Keratinocyte (primary cell): Measurements from ENCODE around the gene PDK2. TPM values are rescaled to one million over a fixed set of nuclear protein-coding genes. Genes with fewer than 3 reads are reported as not detected.

Source experiments
- DNase-seq: peaks from one replicate; pipeline ENCODE4 v3.0.0-alpha.2; 2011; ENCODE audit warnings: low read depth, missing footprints, low spot score
- FAIRE-seq: peaks from 2 replicates; lab custom pipeline; 2011; peaks lifted over from hg19 to GRCh38; lab: Jason Lieb, UNC
- H2AFZ ChIP-seq: 2 replicates; pipeline ENCODE4 v1.6.0; 2012; ENCODE audit warnings: low read length, control low read depth, inconsistent platforms; ENCODE audit not compliant: control insufficient read depth
- H3K27ac ChIP-seq: 2 replicates; pipeline ENCODE4 v1.5.1; 2011; ENCODE audit warnings: low read length; ENCODE audit not compliant: control insufficient read depth, insufficient read depth
- H3K27me3 ChIP-seq: 3 replicates; pipeline ENCODE4 v1.6.0; 2011; ENCODE audit warnings: low read length; ENCODE audit not compliant: control insufficient read depth, insufficient read depth; ENCODE audit errors: extremely low read depth
- H3K36me3 ChIP-seq, 2 experiments: 2 replicates in 1 of 2; 3 replicates in 1 of 2; pipeline ENCODE4 v1.5.1; 2011; ENCODE audit warnings: low read length in 2 of 2, mild to moderate bottlenecking in 1 of 2; ENCODE audit not compliant: control insufficient read depth in 2 of 2, insufficient read depth in 2 of 2; ENCODE audit errors: extremely low read depth in 1 of 2
- H3K4me1 ChIP-seq: 3 replicates; pipeline ENCODE4 v1.5.1; 2011; ENCODE audit warnings: low read length; ENCODE audit not compliant: control insufficient read depth, insufficient read depth; ENCODE audit errors: extremely low read depth
- H3K4me2 ChIP-seq: 3 replicates; pipeline ENCODE4 v1.6.0; 2011; ENCODE audit warnings: low read depth, low read length; ENCODE audit not compliant: control insufficient read depth, insufficient read depth; ENCODE audit errors: extremely low read depth
- H3K4me3 ChIP-seq, 3 experiments: fragments of 200-600 bp in 1 of 3; sonication (generic) in 1 of 3; 2 replicates in 2 of 3; 3 replicates in 1 of 3; pipeline ENCODE4 v1.5.1; 2011 to 2016; ENCODE audit warnings: low read length in 3 of 3, mild to moderate bottlenecking in 3 of 3, control low read depth in 2 of 3, inconsistent platforms in 1 of 3, low read depth in 1 of 3, mixed read lengths in 1 of 3, mixed run types in 1 of 3, moderate library complexity in 1 of 3; ENCODE audit not compliant: control insufficient read depth in 2 of 3, insufficient read depth in 2 of 3; ENCODE audit errors: extremely low read depth in 1 of 3
- H3K79me2 ChIP-seq: 2 replicates; pipeline ENCODE4 v1.6.0; 2012; ENCODE audit warnings: low read length; ENCODE audit not compliant: control insufficient read depth, insufficient read depth
- H3K9ac ChIP-seq: 3 replicates; pipeline ENCODE4 v1.6.0; 2011; ENCODE audit warnings: low read length; ENCODE audit not compliant: control insufficient read depth, insufficient read depth; ENCODE audit errors: extremely low read depth
- H3K9me1 ChIP-seq: 3 replicates; pipeline ENCODE4 v1.6.0; 2011; ENCODE audit warnings: low read length; ENCODE audit not compliant: control insufficient read depth, insufficient read depth; ENCODE audit errors: extremely low read depth
- H3K9me3 ChIP-seq: 2 replicates; pipeline ENCODE4 v1.5.1; 2012; ENCODE audit warnings: low read depth, low read length; ENCODE audit not compliant: control insufficient read depth
- H4K20me1 ChIP-seq: 3 replicates; pipeline ENCODE4 v1.6.0; 2011; ENCODE audit warnings: low read length; ENCODE audit not compliant: control insufficient read depth, insufficient read depth; ENCODE audit errors: extremely low read depth
- EZH2 ChIP-seq: IDR thresholded peaks from one replicate; pipeline ENCODE4 v1.6.1; 2012; ENCODE audit warnings: inconsistent platforms, mild to moderate bottlenecking, low read length, moderate library complexity
- dilution Hi-C: fragments of 300-500 bp; cut with MboI; formaldehyde crosslinking; loops from one replicate; pipeline ENCODE4 v1.7.0; 2020; ENCODE audit warnings: low sequenced_read_pairs; ENCODE audit not compliant: extremely low pct_ligation_motif_present
- polyA plus RNA-seq, 5 experiments: library from polyadenylated mRNA; depleted of rRNA in 3 of 5; stranded (reverse) in 3 of 5; stranded (forward) in 1 of 5; unstranded in 1 of 5; fragments of >200 nt; gene quantifications; 1 replicate in 1 of 5; 2 replicates in 3 of 5; 3 replicates in 1 of 5; pipeline versions ENCODE4 v1.2.1 to v1.2.3, GENCODE V29; 2011 to 2012; ENCODE audit warnings: missing spikeins in 2 of 5, low read depth in 1 of 5, low replicate concordance in 1 of 5
- TF ChIP-seq, protein P1 (sequence below), 3 experiments: IDR thresholded peaks in 1 of 3; conservative IDR thresholded peaks in 1 of 3; optimal IDR thresholded peaks in 1 of 3; 2 replicates in 2 of 3; 3 replicates in 1 of 3; pipeline versions ENCODE3 to v1.5.1; 2011; ENCODE audit warnings: low read length in 3 of 3, mild to moderate bottlenecking in 3 of 3, moderate library complexity in 2 of 3, control low read depth in 1 of 3, inconsistent platforms in 1 of 3; ENCODE audit not compliant: insufficient read depth in 2 of 3; ENCODE audit errors: extremely low read depth in 1 of 3

The PDK2 gene
- polyA plus RNA-seq, 1 donor (not counting 4 experiments of a cell fraction or from before 2014, with no cell fraction given), result 7.5 TPM

GRCh38 chr17:50052822-50053653, 42.1 kb upstream of the PDK2 start:
- dilution Hi-C loops, result no loop called here
- DNase-seq (no peak), FAIRE-seq (no peak)
- H3K4me2 ChIP-seq, result peak overlapping the region; percentile 34
- TF ChIP-seq EZH2, result no peak
- TF ChIP-seq, protein P1, sequence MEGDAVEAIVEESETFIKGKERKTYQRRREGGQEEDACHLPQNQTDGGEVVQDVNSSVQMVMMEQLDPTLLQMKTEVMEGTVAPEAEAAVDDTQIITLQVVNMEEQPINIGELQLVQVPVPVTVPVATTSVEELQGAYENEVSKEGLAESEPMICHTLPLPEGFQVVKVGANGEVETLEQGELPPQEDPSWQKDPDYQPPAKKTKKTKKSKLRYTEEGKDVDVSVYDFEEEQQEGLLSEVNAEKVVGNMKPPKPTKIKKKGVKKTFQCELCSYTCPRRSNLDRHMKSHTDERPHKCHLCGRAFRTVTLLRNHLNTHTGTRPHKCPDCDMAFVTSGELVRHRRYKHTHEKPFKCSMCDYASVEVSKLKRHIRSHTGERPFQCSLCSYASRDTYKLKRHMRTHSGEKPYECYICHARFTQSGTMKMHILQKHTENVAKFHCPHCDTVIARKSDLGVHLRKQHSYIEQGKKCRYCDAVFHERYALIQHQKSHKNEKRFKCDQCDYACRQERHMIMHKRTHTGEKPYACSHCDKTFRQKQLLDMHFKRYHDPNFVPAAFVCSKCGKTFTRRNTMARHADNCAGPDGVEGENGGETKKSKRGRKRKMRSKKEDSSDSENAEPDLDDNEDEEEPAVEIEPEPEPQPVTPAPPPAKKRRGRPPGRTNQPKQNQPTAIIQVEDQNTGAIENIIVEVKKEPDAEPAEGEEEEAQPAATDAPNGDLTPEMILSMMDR (optimal IDR thresholded peaks at IDR 0.05 in 1 of 3, IDR thresholded peaks at IDR 0.05 in 1 of 3, conservative IDR thresholded peaks at IDR 0.05 in 1 of 3; ENCODE audit: extremely low read depth in 1 of 3, insufficient read depth in 2 of 3, low read length in 3 of 3), result no peak
- peaks cover 11 to 20% of the 10 kb centered on the region in 2 experiments for H3K36me3 ChIP-seq
- H3K4me3 ChIP-seq, result peak overlapping the region in 1 of 3 experiments; percentile 12
- no peaks in the 10 kb centered on the region for H3K9me3 ChIP-seq
- peaks cover 22% of the 10 kb centered on the region for H3K79me2 ChIP-seq
- peaks cover 70% of the 10 kb centered on the region for H3K4me1 ChIP-seq
- no peak overlapping the region for H2AFZ ChIP-seq
- H3K9ac ChIP-seq, result peak overlapping the region; percentile 2
- H3K27ac ChIP-seq, result peak overlapping the region; percentile 32
- H4K20me1 ChIP-seq, result no peaks in the 10 kb centered on the region
- peaks cover 3% of the 10 kb centered on the region for H3K9me1 ChIP-seq
- H3K27me3 ChIP-seq, result no peaks in the 10 kb centered on the region

- Histone ChIP-seq H3K36me3 (peaks cover 15 to 26% of the 10 kb centered on the region in 2 experiments), H3K27ac (peak overlapping the region; percentile 32)
Observed at GRCh38 chr17:50053654-50053960, 41.5 kb upstream of the PDK2 start.

More at GRCh38 chr17:50053654-50053960, 41.5 kb upstream of the PDK2 start:
- DNase-seq (no peak), FAIRE-seq (peak; percentile 86)
- TF ChIP-seq, protein P1 (optimal IDR thresholded peaks at IDR 0.05 in 1 of 3, IDR thresholded peaks at IDR 0.05 in 1 of 3, conservative IDR thresholded peaks at IDR 0.05 in 1 of 3; ENCODE audit: extremely low read depth in 1 of 3, insufficient read depth in 2 of 3, low read length in 3 of 3), result no peak
- TF ChIP-seq EZH2, result no peak
- dilution Hi-C loops, result no loop called here
- H3K9me1 ChIP-seq, result peaks cover 3% of the 10 kb centered on the region
- peak overlapping the region; percentile 34 for H3K4me2 ChIP-seq
- no peaks in the 10 kb centered on the region for H3K27me3 ChIP-seq
- H3K4me3 ChIP-seq, result peak overlapping the region in 1 of 3 experiments; percentile 12
- no peaks in the 10 kb centered on the region for H4K20me1 ChIP-seq
- peaks cover 67% of the 10 kb centered on the region for H3K4me1 ChIP-seq
- H3K9ac ChIP-seq, result peak overlapping the region; percentile 2
- no peaks in the 10 kb centered on the region for H3K9me3 ChIP-seq
- peaks cover 28% of the 10 kb centered on the region for H3K79me2 ChIP-seq
- H2AFZ ChIP-seq, result no peak overlapping the region
